Neural cell (in vitro differentiated cells): ENCODE results near the gene EFCAB7. TPM values are rescaled to one million over a fixed set of nuclear protein-coding genes. Genes with fewer than 3 reads are reported as not detected.

Experiments
- H2AFZ ChIP-seq: fragments of 200-600, 300-800 bp; sonication (generic), shearing (Covaris generic); 2 replicates; pipeline ENCODE4 v1.6.0; 2014; ENCODE audit warnings: low read depth, mild to moderate bottlenecking, antibody characterized with exemption, low read length, moderate library complexity
- H3F3A ChIP-seq: fragments of 200-600 bp; shearing (Covaris generic); 2 replicates; pipeline ENCODE4 v1.6.1; 2016; ENCODE audit warnings: mild to moderate bottlenecking, moderate library complexity, mixed read lengths, antibody characterized with exemption, low read length; ENCODE audit not compliant: insufficient read depth, poor library complexity, severe bottlenecking
- H3K27ac ChIP-seq: fragments of 200-600, 300-800 bp; sonication (generic), shearing (Covaris generic); 2 replicates; pipeline ENCODE4 v1.5.1; 2014; ENCODE audit warnings: mild to moderate bottlenecking, low read length, moderate library complexity
- H3K27me3 ChIP-seq: fragments of 300-800, 200-600 bp; sonication (generic), shearing (Covaris generic); 2 replicates; pipeline ENCODE4 v1.6.0; 2014; ENCODE audit warnings: mild to moderate bottlenecking, low read depth, low read length, moderate library complexity; ENCODE audit not compliant: insufficient read depth
- H3K36me3 ChIP-seq: fragments of 300-800, 200-600 bp; sonication (generic), shearing (Covaris generic); 2 replicates; pipeline ENCODE4 v1.5.1; 2014; ENCODE audit warnings: mild to moderate bottlenecking, antibody characterized with exemption, low read length, moderate library complexity; ENCODE audit not compliant: insufficient read depth
- H3K4me2 ChIP-seq: fragments of 300-800, 200-600 bp; sonication (generic), shearing (Covaris generic); 2 replicates; pipeline ENCODE4 v1.6.0; 2014; ENCODE audit warnings: mild to moderate bottlenecking, low read length
- H3K4me3 ChIP-seq: fragments of 300-800, 200-600 bp; sonication (generic), shearing (Covaris generic); 2 replicates; pipeline ENCODE4 v1.5.1; 2014; ENCODE audit warnings: mild to moderate bottlenecking, low read length, moderate library complexity
- H3K79me2 ChIP-seq: fragments of 200-600 bp; shearing (Covaris generic); replicated peaks from 2 replicates; pipeline ENCODE4 v1.6.0; 2014; ENCODE audit warnings: mild to moderate bottlenecking, low read length, moderate library complexity; ENCODE audit not compliant: insufficient read depth
- H3K9ac ChIP-seq: fragments of 300-800, 200-600 bp; sonication (generic), shearing (Covaris generic); 2 replicates; pipeline ENCODE4 v1.6.1; 2016; ENCODE audit warnings: mild to moderate bottlenecking, low read length, mixed read lengths
- H3K9me2 ChIP-seq: fragments of 200-600 bp; shearing (Covaris generic); 2 replicates; pipeline ENCODE4 v1.6.1; 2016; ENCODE audit warnings: mild to moderate bottlenecking, low read length, mixed read lengths; ENCODE audit not compliant: insufficient read depth
- H3K9me3 ChIP-seq: fragments of 200-600, 300-800 bp; sonication (generic), shearing (Covaris generic); 2 replicates; pipeline ENCODE4 v1.6.1; 2016; ENCODE audit warnings: mild to moderate bottlenecking, mixed run types, low read length, moderate library complexity, mixed read lengths
- H4K20me1 ChIP-seq: fragments of 200-600 bp; shearing (Covaris generic); 2 replicates; pipeline ENCODE4 v1.6.1; 2016; ENCODE audit warnings: mild to moderate bottlenecking, mixed run types; ENCODE audit not compliant: insufficient read depth
- CTCF ChIP-seq: fragments of 450-650 bp; IDR thresholded peaks from 2 replicates; pipeline ENCODE4 v1.5.1; 2014; ENCODE audit warnings: antibody characterized with exemption, mild to moderate bottlenecking, moderate library complexity; ENCODE audit not compliant: poor library complexity, severe bottlenecking
- EP300 ChIP-seq: fragments of 450-650 bp; conservative IDR thresholded peaks from 2 replicates; pipeline ENCODE4 v1.6.1; 2014; ENCODE audit warnings: antibody characterized with exemption, mild to moderate bottlenecking, moderate library complexity; ENCODE audit not compliant: poor library complexity, severe bottlenecking
- EZH2 ChIP-seq: fragments of 200-600, 300-800 bp; shearing (Covaris generic), sonication (generic); IDR thresholded peaks from 2 replicates; pipeline ENCODE4 v1.6.1; 2014; ENCODE audit warnings: antibody characterized with exemption, low read length, borderline replicate concordance, mild to moderate bottlenecking; ENCODE audit not compliant: insufficient read depth, poor library complexity, severe bottlenecking
- MXI1 ChIP-seq: fragments of 450-650 bp; conservative IDR thresholded peaks from 2 replicates; pipeline ENCODE4 v1.6.1; 2014; ENCODE audit warnings: antibody characterized with exemption, mild to moderate bottlenecking; ENCODE audit not compliant: poor library complexity, severe bottlenecking
- POLR2AphosphoS5 ChIP-seq: IDR thresholded peaks from 2 replicates; pipeline ENCODE4 v1.6.1; 2012
- RAD21 ChIP-seq: fragments of 450-650 bp; conservative IDR thresholded peaks from 2 replicates; pipeline ENCODE4 v1.6.1; 2014; ENCODE audit warnings: antibody characterized with exemption, mild to moderate bottlenecking, moderate library complexity
- REST ChIP-seq: IDR thresholded peaks from 2 replicates; pipeline ENCODE4 v1.6.1; 2012; ENCODE audit warnings: borderline replicate concordance
- SMC3 ChIP-seq: fragments of 450-650 bp; conservative IDR thresholded peaks from 2 replicates; pipeline ENCODE4 v1.6.1; 2014; ENCODE audit warnings: antibody characterized with exemption, mild to moderate bottlenecking, moderate library complexity; ENCODE audit not compliant: poor library complexity
- TAF1 ChIP-seq: IDR thresholded peaks from 2 replicates; pipeline ENCODE4 v1.6.1; 2012; ENCODE audit warnings: low read depth
- polyA plus RNA-seq: library from polyadenylated mRNA; depleted of rRNA; stranded (reverse); fragments of >200 nt; gene quantifications from 2 replicates; pipeline ENCODE4 v1.2.3, GENCODE V29; 2014

Gene EFCAB7
- polyA plus RNA-seq, 1 donor from 2014 or later: 72.9 TPM

- Histone ChIP-seq H4K20me1 (no peaks in the 10 kb centered on the region), H3K4me2 (no peak overlapping the region), H3K9me2 (no peaks in the 10 kb centered on the region), H3K9me3 (no peaks in the 10 kb centered on the region), H3K79me2 (no peaks in the 10 kb centered on the region), H3K27me3 (no peaks in the 10 kb centered on the region), H2AFZ (no peak overlapping the region), H3K4me3 (no peak overlapping the region), H3K36me3 (no peaks in the 10 kb centered on the region), H3F3A (no peaks in the 10 kb centered on the region), H3K9ac (no peak overlapping the region), H3K27ac (no peak overlapping the region)
- TF ChIP-seq EZH2 (no peak), REST (no peak), CTCF (no peak), MXI1 (no peak), EP300 (no peak), SMC3 (no peak), RAD21 (no peak), TAF1 (no peak), POLR2AphosphoS5 (no peak)
Measured at GRCh38 chr1:63603810-63604209, 80.5 kb downstream of the EFCAB7 start.

- Histone ChIP-seq H3K4me3 (no peak overlapping the region), H3K9me3 (no peaks in the 10 kb centered on the region), H2AFZ (no peak overlapping the region), H3K36me3 (no peaks in the 10 kb centered on the region), H3F3A (no peaks in the 10 kb centered on the region), H3K9me2 (no peaks in the 10 kb centered on the region), H3K27me3 (no peaks in the 10 kb centered on the region), H4K20me1 (no peaks in the 10 kb centered on the region), H3K4me2 (no peak overlapping the region), H3K9ac (no peak overlapping the region), H3K79me2 (no peaks in the 10 kb centered on the region), H3K27ac (no peak overlapping the region)
- TF ChIP-seq REST (no peak), SMC3 (no peak), MXI1 (no peak), EZH2 (no peak), POLR2AphosphoS5 (no peak), EP300 (no peak), TAF1 (no peak), RAD21 (no peak), CTCF (no peak)
Measured at GRCh38 chr1:63607322-63607721, 84.0 kb downstream of the EFCAB7 start.
